Skin epidermis (tissue), 12 donors: ENCODE results near the gene CUL2.

Experiments used
- H3K27ac ChIP-seq, 21 experiments: fragments of 200-600 bp; sonication (generic) in 11 of 21; one replicate each; pipeline ENCODE4 v1.5.0; 2020; ENCODE audit warnings: mild to moderate bottlenecking in 3 of 21, inconsistent platforms in 2 of 21, moderate library complexity in 2 of 21
- H3K4me3 ChIP-seq, 7 experiments: fragments of 200-600 bp; sonication (generic) in 2 of 7; one replicate each; pipeline ENCODE4 v1.5.0; 2020; ENCODE audit warnings: inconsistent platforms in 2 of 7, mild to moderate bottlenecking in 2 of 7, moderate library complexity in 1 of 7

The CUL2 gene

DNA sequence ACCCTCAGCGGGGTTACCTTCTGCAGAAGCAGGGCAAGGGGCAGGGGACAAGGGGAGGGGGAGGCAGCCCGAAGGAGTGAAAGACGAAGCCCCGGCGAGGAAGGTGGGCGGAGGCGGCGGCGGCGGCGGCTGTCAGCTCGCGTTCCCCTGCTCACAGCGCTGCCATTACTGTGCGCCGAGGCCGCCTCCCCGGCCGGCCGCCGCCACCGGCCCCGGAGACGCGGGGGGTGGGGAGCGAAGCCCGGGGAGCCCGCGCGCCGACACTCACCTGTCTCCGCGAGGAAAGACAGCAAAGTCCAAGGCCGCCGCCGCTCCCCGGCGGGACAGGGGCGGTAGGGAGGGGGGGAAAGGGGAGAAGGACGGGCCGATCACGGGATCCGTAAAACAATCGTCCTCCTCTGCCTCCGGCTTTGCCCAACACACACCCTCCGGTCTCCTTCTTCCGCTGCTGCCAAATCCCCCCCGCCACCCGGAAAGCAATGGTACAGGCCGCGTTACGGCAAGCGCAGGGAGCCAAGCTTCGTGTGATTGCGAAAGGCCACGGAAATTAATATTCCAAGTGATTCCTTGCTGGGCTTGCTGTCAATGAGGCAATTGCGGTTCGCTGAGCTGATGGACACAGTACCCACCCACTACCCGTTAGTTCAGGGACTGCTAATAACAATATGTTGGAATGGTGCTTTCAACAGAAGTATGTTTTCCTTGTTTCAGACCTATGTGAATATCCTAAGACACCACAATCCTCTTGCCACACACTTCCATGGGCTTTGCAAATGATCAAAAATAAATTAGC, at the start of gene CUL2:
Gene CUL2, minus strand, starts transcription at position 180 of the 793 bp plus-strand sequence. CDS start 19,024 bp downstream, outside the sequence.
- H3K27ac ChIP-seq, result peak within 1 kb of the TSS; percentile 87 to 100 (median 99)
- H3K4me3 ChIP-seq, result peak within 1 kb of the TSS; percentile 71 to 99 (median 95)

DNA sequence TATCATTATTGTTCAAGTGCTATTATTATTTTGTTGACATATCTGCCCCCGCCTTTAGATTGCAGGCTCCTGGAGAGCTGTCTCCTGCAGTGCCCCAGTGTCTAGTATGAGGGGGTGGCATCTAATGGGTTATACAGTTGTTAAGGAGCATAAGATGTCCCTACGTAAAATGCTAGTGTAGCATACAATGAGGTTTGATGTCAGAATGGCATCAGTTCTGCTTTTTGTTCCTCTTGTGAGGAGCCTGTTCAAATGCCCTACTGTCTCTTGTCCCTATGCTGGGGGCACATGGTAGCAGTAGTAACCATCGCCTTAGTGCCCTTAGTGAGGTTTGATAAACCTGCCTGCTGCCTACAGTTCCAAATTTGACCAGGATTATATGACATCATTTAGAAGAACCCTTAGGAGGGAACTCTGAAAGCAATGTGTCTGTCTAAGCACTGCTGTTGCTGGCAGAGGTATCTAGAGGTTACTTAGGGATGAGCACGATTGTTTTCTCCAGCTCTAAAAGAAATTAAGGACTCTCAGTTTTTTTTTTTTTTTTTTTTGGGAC, 46.2 kb upstream of the CUL2 start:
- H3K27ac ChIP-seq, result peak overlapping the region in 1 of 21 experiments; percentile 25
- H3K4me3 ChIP-seq, result no peak overlapping the region

DNA sequence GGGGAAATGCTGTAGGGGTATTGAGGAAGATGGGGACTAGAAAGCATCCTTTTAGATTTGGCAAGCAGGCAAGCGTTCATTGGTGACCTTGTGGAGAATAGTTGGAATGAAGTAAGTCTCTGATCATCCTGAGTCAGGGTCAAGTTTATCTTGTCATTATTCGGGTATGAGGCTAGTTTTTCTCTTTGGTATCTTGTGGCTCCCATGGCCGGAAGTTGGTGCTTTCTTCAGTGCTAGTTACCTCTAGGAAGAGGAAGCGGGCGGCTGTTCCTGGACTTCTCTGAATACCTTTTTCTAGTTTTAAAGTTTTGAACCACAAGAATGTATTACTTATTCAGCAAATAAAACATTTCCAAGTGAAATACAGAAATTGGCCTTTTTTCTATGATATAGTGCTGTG, 45.7 kb upstream of the CUL2 start:
- Histone ChIP-seq H3K4me3 (no peak overlapping the region), H3K27ac (peak overlapping the region in 1 of 21 experiments; percentile 25)

DNA sequence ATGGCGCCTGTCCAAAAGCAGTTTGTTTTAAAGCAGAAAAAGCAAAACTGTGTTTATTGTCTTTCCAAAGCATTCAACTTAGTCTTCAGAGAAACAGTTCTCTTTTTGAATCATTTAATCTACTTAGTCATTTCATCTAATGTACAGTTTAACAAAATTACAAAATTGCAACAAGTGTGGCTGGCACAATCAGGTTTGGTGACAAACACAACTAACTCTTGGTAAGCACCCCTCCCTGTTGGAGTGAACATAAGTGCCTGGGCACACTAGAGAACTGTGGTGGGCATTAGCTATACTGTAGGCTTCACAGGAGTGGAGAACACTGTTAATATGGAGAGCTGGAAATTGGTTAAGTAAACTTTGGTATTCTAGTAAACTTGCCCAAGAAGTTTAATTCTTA, 43.4 kb upstream of the CUL2 start:
- H3K4me3 ChIP-seq, result no peak overlapping the region
- peak overlapping the region in 1 of 21 experiments; percentile 77 for H3K27ac ChIP-seq

DNA sequence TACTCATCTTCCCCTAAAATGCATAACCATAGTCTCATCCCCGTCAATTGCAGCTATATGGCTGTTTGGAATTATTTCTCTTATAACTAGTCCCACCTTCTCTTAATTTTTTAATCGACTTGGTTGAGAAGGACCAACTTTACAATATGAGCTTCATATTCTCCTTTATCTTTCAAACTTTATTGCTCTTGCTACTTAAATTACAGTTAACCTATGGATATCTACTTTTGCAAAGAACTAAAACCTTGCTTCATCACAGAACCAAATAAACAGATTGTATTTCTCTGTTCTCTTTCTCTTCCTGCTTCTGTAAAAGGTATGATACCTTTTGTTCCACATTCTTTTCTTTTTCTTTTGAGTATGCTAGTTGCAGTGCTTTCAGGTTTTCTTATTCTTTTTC, 42.6 kb upstream of the CUL2 start:
- Histone ChIP-seq H3K4me3 (no peak overlapping the region), H3K27ac (peak overlapping the region in 3 of 21 experiments; percentile 15 to 77 (median 65))

DNA sequence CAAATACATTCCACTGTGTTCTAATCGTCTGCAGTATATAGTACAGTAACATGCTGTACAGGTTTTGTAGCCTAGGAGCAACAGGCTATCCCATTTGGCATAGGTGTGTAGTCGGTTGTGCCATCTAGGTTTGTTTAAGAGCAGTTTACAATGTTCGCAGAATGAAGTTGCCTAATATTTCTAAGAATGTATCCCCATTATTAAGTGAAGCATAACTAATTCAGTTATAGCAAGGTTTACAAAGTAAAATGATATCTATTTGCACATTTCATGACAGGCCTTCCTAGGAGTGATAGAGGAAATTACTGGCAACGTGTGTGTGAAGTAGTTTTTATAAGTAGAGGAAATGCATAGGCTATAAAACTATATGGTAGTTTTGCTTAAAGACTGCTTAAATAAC, 40.5 kb upstream of the CUL2 start:
- Histone ChIP-seq H3K27ac (peak overlapping the region in 2 of 21 experiments; percentile 36 to 43), H3K4me3 (no peak overlapping the region)

DNA sequence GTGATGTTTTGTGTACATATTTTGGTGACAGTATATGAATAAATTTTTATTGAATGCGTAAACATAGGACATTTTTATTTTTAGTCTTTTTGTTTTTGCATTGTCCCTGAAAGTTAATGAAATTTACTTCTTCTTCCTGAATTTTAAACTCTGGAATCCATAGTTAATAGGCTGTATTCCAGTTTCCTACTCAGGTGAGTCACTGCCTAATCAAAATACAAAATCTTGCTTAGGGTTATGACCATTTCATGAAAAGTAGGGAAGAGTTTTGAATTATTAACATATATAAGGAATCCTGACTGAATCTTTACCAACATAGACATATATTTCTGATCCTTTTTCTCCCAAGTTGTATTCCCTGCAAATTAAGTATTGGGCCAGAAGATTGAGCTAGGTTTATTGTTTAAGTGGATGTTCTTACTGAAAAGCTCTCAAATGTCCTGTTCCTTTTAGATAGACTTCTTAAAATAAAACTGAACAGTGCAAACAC, 39.1 kb upstream of the CUL2 start:
- Histone ChIP-seq H3K27ac (peak overlapping the region in 2 of 21 experiments; percentile 11 to 14), H3K4me3 (no peak overlapping the region)

DNA sequence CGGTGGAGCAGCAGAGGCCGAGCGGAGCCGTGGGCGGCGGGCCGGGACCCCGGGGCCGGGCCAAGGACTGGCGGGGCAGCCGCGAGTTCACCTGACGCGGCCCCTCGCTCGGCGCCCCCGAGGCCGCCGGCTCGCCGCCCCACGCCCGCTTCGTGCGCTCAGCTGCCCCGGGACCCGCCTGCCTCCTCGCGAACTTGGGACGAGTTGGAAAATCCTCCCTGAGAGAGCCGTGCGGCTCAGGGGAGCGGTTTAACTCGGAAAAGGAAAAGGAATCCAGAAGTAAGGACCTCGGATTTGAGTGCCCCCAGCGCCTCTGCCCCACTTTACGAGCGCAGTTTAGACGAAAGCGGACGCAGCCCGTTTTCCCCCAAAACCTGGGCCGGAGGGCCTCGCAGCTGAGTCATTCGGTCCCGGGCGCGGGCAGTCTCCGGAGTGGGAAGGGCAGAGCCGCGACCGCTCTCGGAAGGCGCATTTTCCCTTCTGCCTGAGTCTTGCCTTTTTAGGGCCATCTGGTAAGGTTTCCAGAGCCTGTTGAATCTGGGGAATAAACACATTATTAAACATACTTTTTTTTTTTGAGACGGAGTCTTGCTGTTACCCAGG, 37.2 kb upstream of the CUL2 start:
- H3K4me3 ChIP-seq, result peak overlapping the region; percentile 54 to 82 (median 68)
- H3K27ac ChIP-seq, result peak overlapping the region; percentile 88 to 100 (median 98)

DNA sequence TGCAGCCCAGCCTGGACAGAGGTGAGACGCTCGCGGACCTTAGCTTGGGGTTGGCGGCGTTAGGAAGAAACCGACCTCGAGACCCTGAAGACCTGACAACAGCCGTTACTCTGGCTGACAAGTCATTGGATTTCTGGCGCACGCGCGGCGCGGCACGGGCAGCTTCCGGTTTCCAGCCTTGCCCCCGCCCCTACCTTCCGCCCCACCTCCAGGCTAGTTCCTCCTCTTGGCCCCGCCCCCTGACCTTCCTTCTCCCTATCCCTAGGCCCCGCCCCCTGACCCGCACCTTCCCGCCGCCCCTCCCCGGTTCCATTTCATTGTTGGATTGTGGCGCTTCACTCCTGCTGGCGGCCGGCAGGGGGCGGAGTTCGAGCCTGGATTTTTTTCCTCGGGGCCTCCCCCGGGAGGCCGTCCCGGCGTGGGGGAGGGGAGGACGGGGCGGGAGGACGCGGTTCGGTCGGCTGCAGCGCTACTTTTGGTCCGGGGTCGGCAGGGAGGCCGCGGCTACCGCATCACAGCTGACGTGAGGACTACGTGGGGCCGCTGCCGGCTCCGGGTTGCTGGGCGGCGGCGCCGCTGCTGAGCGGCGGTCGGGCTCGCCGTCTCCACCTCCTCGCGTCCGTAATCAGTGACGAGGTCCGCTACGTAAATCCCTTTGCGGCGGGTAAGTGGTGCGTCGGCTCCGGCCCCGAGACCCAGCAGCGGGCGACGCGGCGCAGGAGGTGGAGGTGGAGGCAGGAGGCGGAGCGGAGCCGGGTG, 36.6 kb upstream of the CUL2 start, which contains the start of gene CREM:
Gene CREM, plus strand, starts transcription at position 317 of the 759 bp plus-strand sequence. CDS start 10,990 bp downstream, outside the sequence.
- Histone ChIP-seq H3K27ac (peak within 1 kb of the TSS; percentile 88 to 100 (median 98)), H3K4me3 (peak within 1 kb of the TSS; percentile 54 to 82 (median 68))

DNA sequence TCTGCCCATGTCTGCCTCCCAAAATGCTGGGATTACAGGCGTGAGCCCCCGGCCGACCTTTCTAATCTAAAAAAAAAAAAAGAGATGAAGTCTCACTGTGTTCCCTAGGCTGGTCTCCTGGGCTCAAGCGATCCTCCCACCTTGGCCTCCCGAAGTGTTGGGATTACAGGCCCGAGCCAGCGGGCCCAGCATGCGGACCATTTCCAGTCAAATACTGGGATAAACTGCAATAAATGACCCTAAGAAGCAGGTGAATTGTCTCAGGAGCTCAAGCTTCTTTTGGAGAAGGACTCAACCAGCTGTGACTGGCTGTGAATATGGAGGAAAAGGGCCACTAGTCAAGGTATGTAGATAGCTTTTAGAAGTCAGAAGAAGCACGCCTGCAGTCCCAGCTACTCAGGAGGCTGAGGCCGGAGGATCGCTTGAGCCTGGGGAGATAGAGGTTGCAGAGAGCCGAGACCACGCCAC, 36.0 kb upstream of the CUL2 start:
- Histone ChIP-seq H3K4me3 (peak overlapping the region; percentile 54 to 82 (median 68)), H3K27ac (peak overlapping the region; percentile 1 to 100 (median 98))

DNA sequence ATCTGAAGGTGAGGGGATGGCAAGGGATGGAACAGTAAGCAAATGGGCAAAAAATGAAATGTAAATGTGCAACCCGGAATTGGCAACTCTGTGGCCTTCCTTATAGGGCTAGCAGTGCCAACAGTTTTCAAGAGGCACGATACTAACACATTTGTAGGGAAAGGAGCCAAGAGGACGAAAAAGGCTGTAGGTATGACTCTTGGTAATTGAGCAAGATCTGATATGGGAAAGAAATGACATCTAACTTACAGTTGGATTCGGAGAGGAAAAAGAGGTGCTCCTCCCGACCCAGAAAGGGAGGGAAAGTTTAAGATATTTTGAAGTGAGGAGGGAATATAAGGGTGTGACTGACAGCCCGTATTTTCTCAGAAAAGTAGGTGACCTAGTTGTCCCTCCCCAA, 34.4 kb upstream of the CUL2 start:
- Histone ChIP-seq H3K4me3 (no peak overlapping the region), H3K27ac (peak overlapping the region in 6 of 21 experiments; percentile 11 to 67 (median 17))

DNA sequence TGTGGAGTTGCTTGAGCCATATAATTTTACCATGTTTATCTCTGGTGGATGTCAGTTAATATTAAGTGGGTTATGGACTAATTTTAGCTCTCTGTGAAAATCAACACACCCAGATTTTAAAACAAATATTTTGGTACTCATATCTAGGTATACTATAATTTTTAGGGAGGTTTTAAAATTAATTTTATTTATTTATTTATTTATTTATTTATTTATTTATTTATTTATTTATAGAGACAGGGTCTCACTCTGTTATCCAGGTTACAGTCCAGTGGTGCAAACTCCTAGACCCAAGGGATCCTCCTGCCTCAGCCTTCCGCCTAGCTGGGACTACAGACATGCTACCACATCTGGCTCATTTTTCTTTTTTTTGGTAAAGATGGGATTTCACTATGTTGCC, 29.2 kb upstream of the CUL2 start:
- Histone ChIP-seq H3K27ac (no peak overlapping the region), H3K4me3 (no peak overlapping the region)

DNA sequence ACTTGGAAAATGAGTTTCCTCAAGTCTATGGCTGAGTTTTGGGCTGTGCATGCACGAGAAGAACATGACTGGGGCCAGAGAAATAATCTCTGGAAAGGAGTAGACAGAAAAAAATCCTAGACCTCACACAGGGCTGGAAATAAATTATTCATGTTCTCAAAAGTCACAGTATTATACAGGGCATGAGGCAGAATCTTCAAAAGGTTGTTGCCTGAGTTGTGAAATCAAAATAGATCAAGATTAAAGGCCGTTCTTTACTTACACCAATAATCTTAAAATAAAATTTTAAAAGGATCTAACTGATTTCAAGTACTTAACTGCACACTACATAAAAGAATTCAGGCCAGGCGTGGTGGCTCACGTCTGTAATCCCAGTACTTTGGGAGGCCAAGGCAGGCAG, 22.4 kb upstream of the CUL2 start:
- Histone ChIP-seq H3K4me3 (no peak overlapping the region), H3K27ac (no peak overlapping the region)

DNA sequence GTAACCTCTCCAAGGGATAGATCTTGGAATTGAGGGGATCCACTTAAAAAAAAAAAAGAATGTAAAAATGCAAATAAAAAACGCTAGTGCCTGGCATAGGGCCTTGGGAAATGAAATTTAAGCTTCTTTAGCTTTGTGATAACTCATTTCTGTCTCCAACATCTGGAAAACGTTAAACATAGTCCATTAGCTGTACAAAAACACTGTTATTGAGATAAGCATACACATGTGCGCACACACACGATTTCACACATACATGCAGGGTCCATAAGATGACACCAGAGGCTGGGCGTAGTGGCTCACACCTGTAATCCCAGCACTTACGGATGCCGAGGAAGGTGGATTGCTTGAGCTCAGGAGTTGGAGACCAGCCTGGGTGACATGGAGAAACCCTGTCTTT, 13.7 kb upstream of the CUL2 start:
- no peak overlapping the region for H3K4me3 ChIP-seq
- no peak overlapping the region for H3K27ac ChIP-seq

DNA sequence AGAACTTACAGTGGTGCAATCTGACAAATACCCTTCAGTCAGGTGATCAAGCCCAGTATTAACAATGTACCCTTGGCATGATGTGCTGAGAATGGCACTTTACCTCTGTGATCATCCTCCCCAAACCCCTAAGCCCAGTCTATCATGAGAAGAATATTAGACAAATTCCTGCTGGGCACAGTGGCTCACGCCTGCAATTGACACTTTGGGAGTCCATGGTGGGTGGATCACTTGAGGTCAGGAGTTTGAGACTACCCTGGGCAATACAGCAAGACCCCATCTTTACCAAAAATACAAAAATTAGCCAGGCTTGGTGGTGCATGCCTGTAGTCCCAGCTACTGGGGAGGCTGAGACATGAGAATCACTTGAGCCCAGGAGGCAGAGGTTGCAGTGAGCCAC, 7.4 kb upstream of the CUL2 start:
- Histone ChIP-seq H3K27ac (no peak overlapping the region), H3K4me3 (no peak overlapping the region)

DNA sequence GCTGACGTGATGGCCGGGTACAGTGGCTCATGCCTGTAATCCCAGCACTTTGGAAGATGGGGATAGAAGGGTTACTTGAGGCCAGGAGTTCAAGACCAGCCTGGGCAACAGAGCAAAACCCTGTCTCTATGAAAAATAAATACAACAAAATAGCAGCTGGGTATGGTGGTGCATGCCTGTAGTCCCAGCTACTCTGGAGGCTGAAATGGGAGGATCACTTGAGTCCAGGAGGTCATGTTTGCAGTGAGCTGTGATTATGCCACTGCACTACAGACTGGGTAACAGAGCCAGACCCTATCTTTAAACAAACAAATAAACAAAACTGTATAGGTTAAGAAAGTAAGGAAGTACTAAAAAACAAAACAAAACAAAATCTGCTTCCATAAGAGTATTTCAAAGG, 6.2 kb upstream of the CUL2 start:
- no peak overlapping the region for H3K4me3 ChIP-seq

DNA sequence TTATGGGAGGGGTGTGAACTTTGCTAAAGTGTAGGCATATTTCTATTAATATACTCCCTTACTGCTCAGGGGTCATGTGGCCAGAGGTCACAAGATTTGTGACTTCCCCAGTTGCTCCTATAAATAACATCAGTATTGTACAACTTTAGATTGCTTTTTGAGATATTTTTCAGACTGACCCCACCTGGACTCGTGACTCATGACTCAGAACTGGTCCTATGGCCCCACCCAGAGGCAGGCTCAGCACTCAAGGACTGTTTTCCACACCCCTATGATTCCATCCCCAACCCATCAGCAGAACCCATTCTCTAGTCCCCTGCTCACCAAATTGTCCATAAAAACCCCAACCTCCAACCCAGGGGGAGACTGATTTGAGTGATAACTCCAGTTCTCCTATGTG, 2.7 kb upstream of the CUL2 start:
- H3K27ac ChIP-seq, result no peak overlapping the region
- no peak overlapping the region for H3K4me3 ChIP-seq

More for the DNA sequence above, 6.2 kb upstream of the CUL2 start:
- no peak overlapping the region for H3K27ac ChIP-seq

DNA sequence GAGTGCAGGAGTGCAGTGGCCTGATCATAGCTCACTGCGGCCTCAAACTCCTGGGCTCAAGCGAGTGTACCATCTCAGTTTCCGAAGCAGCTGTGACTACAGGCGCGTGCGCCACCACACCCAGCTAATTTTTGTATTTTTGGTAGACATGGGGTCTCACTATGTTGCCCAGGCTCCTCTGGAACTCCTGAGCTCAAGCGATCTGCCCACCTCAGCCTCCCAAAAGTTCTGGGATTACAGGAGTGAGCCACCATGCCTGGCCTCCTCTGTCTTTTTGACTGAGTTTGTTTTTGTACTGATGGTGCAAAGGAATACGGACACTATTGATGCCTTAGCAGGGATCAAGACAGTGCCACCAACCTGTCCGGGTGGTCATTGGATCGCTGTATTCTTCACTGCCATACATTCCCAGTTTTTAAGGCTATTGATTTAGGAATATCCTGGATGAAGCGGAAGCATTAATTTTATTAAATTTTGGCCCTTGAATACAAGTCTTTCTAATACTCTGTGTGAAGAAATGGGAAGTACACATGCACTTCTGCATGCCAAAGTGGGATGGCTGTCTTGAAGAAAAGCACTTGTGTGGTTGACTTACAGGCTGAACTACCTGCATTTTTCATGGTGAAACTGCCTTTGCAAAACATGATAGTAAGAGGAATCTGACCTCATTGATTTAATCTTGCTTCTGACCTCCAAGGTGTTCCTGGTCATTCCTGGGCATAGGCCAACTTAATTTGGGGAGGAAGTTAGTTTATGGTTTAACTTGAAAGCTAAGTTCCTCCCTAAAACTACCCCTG, 2.1 kb upstream of the CUL2 start:
- Histone ChIP-seq H3K27ac (no peak overlapping the region), H3K4me3 (no peak overlapping the region)

DNA sequence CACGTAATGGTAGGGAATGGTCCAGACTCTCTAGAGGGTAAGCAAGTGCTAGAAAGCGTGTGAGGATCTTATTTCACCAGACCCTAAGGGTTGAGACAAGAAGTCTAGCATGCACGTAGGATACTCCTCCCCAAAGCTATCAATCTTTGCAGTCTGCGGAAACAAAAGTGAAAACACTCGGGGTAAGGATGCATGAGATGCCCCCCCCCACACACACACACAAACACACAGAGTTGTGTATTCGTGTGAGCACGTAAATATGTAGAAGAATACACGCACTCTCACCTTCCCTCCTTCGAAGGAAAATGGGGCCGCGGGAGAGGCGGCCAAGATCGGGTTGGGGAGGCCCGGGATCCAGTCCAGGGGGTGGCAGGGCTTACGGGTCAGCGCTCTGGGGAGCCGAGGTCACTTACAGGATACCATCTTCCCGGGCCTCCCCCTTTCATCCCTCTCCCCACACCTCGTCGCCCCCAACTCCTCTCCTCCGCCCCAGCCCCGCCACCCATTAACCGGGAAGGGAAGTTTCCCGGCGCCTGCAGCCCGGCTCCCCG, 455 bp downstream of the CUL2 start:
- Histone ChIP-seq H3K4me3 (peak overlapping the region; percentile 71 to 99 (median 95)), H3K27ac (peak overlapping the region; percentile 87 to 100 (median 99))
